HL-60 (cell line): Measurements from ENCODE around the gene ZNF219.

Experiments used
- DNase-seq, 2 experiments: peaks; one replicate each; pipeline ENCODE4 v3.0.0-alpha.2; 2010 to 2020; ENCODE audit warnings: low read depth in 1 of 2, low spot score in 1 of 2
- H3K27ac ChIP-seq: fragments of 250-450 bp; sonication (Bioruptor Pico); replicated peaks from 2 replicates; pipeline ENCODE4 v1.5.1; 2020; ENCODE audit warnings: mild to moderate bottlenecking, moderate library complexity
- H3K27me3 ChIP-seq: fragments of 250-450 bp; sonication (Bioruptor Pico); 2 replicates; pipeline ENCODE4 v1.5.1; 2021; ENCODE audit warnings: mild to moderate bottlenecking, moderate library complexity; ENCODE audit not compliant: insufficient read depth, poor library complexity, severe bottlenecking
- H3K4me3 ChIP-seq: replicated peaks from 2 replicates; pipeline ENCODE4 v1.5.1; 2011; ENCODE audit warnings: mild to moderate bottlenecking, control low read depth, low read length; ENCODE audit not compliant: insufficient read depth
- GABPA ChIP-seq: IDR thresholded peaks from 2 replicates; pipeline ENCODE4 v1.6.1; 2012; ENCODE audit warnings: low read depth
- POLR2AphosphoS5 ChIP-seq: IDR thresholded peaks from 2 replicates; pipeline ENCODE4 v1.6.1; 2012; ENCODE audit warnings: low read depth
- SPI1 ChIP-seq: IDR thresholded peaks from 2 replicates; pipeline ENCODE4 v1.6.1; 2012; ENCODE audit warnings: low read depth, mild to moderate bottlenecking, borderline replicate concordance
- TF ChIP-seq, protein P1 (sequence below): IDR thresholded peaks from one replicate; pipeline ENCODE4 v1.5.1; 2011; ENCODE audit warnings: low read length, control low read depth, inconsistent platforms; ENCODE audit not compliant: insufficient read depth
- TF ChIP-seq, protein P2 (sequence below): IDR thresholded peaks from 2 replicates; pipeline ENCODE4 v1.6.1; 2012; ENCODE audit warnings: low read depth; ENCODE audit not compliant: insufficient replicate concordance

The ZNF219 gene

DNA sequence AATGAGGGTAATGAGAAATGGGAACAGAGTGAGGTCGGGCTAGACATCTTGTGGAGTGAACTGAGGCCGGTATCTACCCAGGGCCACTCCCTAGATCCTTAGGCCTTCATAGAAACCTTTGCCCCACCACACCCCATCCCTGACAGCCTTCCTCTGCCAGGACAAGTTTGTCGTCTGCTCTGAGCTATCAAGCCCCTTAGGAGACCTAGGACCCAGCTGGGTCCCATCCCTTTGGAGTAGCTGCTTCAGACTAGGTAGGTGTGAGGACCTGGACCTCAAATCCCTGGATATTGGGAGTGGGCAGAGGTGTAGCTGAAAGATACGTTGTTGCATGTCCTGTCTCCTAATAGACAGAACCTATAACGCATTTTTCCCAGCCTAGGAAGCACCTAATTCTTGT is 2.5 kb upstream of the ZNF219 start, which contains the start of gene TMEM253:
Gene TMEM253 (plus strand): TSS at position 136 of the 400 bp plus-strand sequence. CDS start 278 bp downstream, outside the sequence.
- TF ChIP-seq POLR2AphosphoS5 = no peak
- TF ChIP-seq, protein P1, sequence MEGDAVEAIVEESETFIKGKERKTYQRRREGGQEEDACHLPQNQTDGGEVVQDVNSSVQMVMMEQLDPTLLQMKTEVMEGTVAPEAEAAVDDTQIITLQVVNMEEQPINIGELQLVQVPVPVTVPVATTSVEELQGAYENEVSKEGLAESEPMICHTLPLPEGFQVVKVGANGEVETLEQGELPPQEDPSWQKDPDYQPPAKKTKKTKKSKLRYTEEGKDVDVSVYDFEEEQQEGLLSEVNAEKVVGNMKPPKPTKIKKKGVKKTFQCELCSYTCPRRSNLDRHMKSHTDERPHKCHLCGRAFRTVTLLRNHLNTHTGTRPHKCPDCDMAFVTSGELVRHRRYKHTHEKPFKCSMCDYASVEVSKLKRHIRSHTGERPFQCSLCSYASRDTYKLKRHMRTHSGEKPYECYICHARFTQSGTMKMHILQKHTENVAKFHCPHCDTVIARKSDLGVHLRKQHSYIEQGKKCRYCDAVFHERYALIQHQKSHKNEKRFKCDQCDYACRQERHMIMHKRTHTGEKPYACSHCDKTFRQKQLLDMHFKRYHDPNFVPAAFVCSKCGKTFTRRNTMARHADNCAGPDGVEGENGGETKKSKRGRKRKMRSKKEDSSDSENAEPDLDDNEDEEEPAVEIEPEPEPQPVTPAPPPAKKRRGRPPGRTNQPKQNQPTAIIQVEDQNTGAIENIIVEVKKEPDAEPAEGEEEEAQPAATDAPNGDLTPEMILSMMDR = no peak
- no peak for TF ChIP-seq GABPA
- TF ChIP-seq SPI1 = no peak
- TF ChIP-seq, protein P2, sequence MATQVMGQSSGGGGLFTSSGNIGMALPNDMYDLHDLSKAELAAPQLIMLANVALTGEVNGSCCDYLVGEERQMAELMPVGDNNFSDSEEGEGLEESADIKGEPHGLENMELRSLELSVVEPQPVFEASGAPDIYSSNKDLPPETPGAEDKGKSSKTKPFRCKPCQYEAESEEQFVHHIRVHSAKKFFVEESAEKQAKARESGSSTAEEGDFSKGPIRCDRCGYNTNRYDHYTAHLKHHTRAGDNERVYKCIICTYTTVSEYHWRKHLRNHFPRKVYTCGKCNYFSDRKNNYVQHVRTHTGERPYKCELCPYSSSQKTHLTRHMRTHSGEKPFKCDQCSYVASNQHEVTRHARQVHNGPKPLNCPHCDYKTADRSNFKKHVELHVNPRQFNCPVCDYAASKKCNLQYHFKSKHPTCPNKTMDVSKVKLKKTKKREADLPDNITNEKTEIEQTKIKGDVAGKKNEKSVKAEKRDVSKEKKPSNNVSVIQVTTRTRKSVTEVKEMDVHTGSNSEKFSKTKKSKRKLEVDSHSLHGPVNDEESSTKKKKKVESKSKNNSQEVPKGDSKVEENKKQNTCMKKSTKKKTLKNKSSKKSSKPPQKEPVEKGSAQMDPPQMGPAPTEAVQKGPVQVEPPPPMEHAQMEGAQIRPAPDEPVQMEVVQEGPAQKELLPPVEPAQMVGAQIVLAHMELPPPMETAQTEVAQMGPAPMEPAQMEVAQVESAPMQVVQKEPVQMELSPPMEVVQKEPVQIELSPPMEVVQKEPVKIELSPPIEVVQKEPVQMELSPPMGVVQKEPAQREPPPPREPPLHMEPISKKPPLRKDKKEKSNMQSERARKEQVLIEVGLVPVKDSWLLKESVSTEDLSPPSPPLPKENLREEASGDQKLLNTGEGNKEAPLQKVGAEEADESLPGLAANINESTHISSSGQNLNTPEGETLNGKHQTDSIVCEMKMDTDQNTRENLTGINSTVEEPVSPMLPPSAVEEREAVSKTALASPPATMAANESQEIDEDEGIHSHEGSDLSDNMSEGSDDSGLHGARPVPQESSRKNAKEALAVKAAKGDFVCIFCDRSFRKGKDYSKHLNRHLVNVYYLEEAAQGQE = no peak
- Histone ChIP-seq H3K27me3 (no peaks in the 10 kb centered on the region), H3K27ac (no peak within 1 kb of the TSS), H3K4me3 (no peak within 1 kb of the TSS)
- DNase-seq = no peak

DNA sequence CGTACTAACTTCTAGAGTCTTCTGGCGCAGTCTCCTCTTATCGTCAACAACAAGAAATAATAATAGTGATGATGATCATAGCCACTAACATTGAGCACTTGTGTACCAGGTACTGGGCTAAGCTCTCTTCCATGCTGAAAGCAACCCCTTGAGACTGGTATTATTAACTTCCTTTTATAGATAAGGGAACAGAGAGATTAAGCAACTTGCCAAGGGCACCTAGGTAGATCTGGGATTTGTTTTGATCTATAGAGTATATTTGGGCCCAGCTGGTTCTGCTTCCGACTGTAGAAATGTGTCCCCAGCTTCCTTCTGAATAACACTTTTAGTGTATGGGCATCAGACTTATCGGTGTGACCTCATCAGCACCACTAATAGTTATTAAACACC is 1.1 kb upstream of the ZNF219 start:
- no peak for TF ChIP-seq SPI1
- TF ChIP-seq, protein P1 = no peak
- TF ChIP-seq, protein P2 = no peak
- no peak for TF ChIP-seq POLR2AphosphoS5
- no peak for TF ChIP-seq GABPA
- no peaks in the 10 kb centered on the region for H3K27me3 ChIP-seq
- H3K4me3 ChIP-seq = no peak overlapping the region
- DNase-seq = no peak
- no peak overlapping the region for H3K27ac ChIP-seq

DNA sequence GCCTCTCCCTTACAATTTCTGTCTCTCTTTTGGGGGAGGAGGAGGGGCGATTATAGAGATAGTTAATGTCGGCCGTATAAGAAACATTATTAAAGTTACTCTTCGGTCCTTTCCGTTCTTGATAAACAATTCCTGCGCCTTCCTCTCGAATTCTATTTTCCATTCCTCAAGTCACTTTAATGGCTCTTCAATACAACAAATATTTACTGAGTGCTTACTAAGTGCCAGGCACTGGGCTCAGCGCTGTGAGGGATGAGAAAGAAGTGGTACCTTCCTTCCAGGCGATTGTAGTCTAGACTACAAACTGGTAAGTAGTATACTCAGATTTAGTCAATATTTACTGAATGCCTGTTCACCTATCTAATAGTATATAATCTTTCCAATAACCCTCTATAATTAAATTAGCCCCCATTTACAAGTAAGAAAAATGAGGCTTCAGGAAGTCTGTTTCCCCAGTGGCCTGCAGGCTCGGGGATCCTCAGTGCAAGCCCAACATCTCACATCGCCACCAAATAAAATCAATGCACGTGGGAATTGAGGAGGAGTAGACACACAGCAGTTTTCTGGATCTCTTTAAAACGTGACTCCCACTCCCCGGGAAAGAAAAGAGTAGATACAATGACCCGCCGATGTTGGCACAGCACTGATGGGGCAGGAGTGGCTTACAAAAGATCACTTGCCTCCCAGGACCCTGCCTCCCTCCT is 589 bp upstream of the ZNF219 start:
- TF ChIP-seq, protein P2 = no peak
- no peak for TF ChIP-seq GABPA
- TF ChIP-seq POLR2AphosphoS5 = no peak
- TF ChIP-seq, protein P1 = no peak
- no peak for DNase-seq
- peak overlapping the region; percentile 26; the same call in 1 of the 2 replicates for H3K27ac ChIP-seq

More for the DNA sequence above, 589 bp upstream of the ZNF219 start:
- Histone ChIP-seq H3K4me3 (peak overlapping the region; percentile 54), H3K27me3 (no peaks in the 10 kb centered on the region)
